ENCODE results near the gene COPS3.

Gene COPS3

DNA sequence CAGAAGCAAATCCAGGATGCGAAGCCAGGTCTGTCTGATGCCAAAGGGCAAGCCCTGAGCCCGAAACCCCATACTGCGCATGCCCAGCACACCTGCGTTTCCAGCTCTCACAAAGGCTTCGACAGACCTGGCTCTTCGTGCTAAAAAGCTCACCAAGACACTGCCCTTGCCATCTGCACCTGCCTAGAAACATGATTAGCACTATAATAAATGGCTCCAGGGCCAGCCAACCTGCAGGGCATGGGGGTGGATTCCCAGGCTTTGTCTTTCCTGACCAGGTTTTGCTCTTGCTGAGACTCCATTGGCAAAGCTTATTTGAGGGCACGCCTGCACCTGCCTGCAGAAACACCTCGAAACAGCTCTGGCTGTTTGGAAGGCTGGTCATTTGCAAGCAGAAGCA lies 60.5 kb downstream of the COPS3 start:
- DNase-seq (ENCODE audit: low spot score): no peak
- Histone ChIP-seq H3K4me3 (no peak overlapping the region), H3K27ac (no peak overlapping the region)
- TF ChIP-seq, protein P1, sequence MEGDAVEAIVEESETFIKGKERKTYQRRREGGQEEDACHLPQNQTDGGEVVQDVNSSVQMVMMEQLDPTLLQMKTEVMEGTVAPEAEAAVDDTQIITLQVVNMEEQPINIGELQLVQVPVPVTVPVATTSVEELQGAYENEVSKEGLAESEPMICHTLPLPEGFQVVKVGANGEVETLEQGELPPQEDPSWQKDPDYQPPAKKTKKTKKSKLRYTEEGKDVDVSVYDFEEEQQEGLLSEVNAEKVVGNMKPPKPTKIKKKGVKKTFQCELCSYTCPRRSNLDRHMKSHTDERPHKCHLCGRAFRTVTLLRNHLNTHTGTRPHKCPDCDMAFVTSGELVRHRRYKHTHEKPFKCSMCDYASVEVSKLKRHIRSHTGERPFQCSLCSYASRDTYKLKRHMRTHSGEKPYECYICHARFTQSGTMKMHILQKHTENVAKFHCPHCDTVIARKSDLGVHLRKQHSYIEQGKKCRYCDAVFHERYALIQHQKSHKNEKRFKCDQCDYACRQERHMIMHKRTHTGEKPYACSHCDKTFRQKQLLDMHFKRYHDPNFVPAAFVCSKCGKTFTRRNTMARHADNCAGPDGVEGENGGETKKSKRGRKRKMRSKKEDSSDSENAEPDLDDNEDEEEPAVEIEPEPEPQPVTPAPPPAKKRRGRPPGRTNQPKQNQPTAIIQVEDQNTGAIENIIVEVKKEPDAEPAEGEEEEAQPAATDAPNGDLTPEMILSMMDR (IDR thresholded peaks at IDR 0.05): no peak

DNA sequence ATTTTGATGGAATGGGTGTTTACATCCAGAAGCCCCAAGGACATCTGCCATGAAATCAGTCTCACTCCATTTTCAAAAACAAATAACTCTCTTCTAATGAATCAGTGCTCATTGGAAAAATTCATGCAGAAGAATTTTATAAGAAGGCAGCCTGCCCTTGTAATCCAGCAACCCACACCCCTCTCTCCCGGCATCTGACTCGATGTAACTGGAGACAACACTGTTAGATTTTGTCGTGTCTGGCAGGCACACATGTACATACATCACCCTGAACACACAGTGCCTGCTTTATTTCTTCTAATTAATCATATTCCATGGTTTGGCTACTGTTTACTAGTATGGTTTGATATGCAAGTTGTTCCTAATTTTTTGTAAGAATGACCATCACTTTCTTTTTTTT lies 63.1 kb downstream of the COPS3 start:
- Histone ChIP-seq H3K4me3 (no peak overlapping the region), H3K27ac (no peak overlapping the region)
- DNase-seq (ENCODE audit: low spot score): no peak
- TF ChIP-seq, protein P1 (IDR thresholded peaks at IDR 0.05): no peak

DNA sequence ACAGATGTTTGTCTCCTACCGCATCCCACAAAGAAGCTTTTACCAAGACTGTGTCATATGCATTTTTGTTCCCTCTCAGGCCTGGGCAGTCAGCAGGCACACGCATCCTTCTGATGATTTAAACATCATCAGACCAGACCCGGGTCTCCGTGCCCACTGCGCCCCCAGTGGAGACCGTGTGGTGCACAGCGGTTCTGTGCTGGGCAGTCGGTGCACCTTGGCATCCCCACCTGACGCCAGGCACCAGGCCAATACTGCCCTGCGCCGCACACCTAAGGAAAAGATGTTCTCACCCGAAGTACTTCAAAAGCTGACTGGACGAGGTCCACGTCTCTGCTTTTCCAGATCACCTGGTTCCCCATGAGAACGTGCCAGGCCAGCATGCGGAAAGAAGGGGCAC lies 64.3 kb downstream of the COPS3 start:
- H3K27ac ChIP-seq: no peak overlapping the region
- DNase-seq (ENCODE audit: low spot score): no peak
- TF ChIP-seq, protein P1 (IDR thresholded peaks at IDR 0.05): no peak
- H3K4me3 ChIP-seq: no peak overlapping the region

DNA sequence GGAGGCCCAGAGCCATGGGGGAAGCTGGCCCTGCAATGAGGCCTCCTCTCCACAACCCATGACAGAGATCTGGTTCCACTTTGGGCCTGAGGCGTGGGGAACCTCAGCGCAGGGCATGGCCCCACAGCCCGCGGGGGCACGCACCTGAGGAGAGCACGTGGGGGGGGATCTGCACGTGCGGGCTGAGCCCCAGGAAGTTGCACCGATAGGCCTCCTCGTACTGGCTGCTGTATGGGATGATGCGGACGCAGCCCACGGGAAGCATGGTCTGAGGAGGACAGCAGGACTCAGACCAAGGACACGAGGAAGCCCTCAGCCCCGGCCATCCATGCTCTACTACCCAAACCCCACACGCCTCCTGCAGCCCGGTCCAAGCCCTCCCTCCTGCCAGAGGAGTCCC lies 64.8 kb downstream of the COPS3 start:
- H3K4me3 ChIP-seq: no peak overlapping the region
- no peak for DNase-seq (ENCODE audit: low spot score)
- TF ChIP-seq, protein P1 (IDR thresholded peaks at IDR 0.05): no peak
- no peak overlapping the region for H3K27ac ChIP-seq

DNA sequence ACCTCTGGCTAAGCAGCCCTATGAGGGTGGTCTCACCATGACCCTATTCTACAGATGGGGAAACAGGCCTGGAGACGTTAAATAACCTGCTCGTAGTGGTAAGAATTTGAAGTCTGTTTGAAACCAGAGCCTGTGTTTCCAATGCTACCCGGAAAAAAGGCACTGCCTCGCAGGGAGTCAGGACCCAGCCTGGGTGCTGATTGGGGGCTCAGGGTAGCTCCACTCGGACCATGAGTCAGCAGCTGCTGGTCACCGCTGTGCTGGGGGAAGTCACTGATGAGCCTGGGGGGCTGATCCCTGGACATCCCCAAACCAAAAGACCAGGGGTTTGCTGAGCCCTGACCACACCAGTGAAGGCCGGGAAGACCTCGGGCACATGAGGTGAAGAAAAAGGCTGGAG lies 65.5 kb downstream of the COPS3 start:
- no peak overlapping the region for H3K27ac ChIP-seq
- TF ChIP-seq, protein P1 (IDR thresholded peaks at IDR 0.05): no peak

DNA sequence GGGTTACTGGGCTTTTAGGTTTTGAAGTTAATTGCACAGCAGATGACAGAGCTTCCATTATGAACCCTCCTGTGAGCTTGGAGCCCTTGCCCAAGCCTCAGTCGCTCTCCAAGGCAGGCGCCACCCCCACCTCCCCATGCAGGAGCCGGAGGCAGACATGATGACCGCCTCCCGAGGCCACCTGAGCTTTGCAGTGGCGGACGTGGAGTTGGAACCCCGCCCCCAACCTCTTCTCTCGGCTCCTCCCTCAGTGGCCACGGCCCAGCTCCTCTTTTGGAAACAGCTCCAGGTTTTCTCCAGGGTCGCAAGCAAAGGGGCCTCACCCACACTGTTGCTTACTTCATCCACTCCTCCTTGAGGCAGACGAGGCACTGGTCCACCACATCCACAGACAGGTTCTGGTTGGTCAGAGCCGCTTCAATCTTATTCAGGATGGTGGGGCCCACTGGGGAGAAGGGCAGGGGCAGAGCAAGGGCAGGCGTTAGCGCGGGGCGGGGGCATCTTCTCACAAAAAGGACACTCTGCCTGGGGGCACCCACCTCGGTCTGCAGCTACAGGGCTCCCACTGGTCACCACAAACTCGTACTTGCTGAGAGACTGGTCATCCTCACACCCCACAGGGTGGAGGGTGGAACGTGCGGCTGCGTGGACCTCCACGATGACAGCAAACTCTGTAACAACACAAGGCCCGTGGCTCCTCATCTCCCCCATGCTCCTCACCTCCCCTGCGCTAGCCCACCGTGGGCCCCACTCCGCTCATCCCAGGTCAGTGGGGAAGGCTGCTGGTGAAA lies 66.2 kb downstream of the COPS3 start:
- H3K4me3 ChIP-seq: no peak overlapping the region
- no peak for DNase-seq (ENCODE audit: low spot score)
- TF ChIP-seq, protein P1 (IDR thresholded peaks at IDR 0.05): no peak
- H3K27ac ChIP-seq: no peak overlapping the region

More for the DNA sequence above, 65.5 kb downstream of the COPS3 start:
- DNase-seq (ENCODE audit: low spot score): no peak
- H3K4me3 ChIP-seq: no peak overlapping the region

DNA sequence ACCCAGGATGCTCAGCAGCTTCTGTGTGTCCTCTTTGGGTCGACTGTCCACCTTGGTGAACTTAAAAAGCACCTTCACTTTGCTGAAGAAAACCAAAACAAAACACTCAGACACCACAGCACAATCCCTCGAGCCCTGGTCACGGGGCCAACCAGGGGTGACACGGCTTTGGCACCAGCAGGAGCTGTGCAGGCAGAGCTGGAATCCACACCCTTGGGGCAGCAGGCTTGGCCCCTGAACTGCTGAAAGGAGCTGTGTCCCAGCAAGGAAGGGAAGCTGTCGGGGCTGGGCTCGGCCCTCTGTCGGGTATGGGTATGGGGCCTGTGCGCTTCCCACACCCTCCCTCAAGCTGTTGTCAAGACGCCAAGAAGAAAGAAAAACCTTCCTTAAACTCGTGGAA lies 67.3 kb downstream of the COPS3 start:
- TF ChIP-seq, protein P1 (IDR thresholded peaks at IDR 0.05): no peak
- no peak for DNase-seq (ENCODE audit: low spot score)
- no peak overlapping the region for H3K4me3 ChIP-seq
- H3K27ac ChIP-seq: no peak overlapping the region

Measured in coronary artery (tissue), 2 donors.